H9 (cell line): ENCODE results near the gene PTPRC. TPM values are rescaled to one million over a fixed set of nuclear protein-coding genes. Genes with fewer than 3 reads are reported as not detected.

Experiments
- DNase-seq: peaks from one replicate; pipeline ENCODE4 v3.0.0-alpha.2; 2017
- H2AFZ ChIP-seq: one replicate; pipeline ENCODE4 v1.6.1; 2013; ENCODE audit warnings: mild to moderate bottlenecking, low read length, control low read depth, moderate library complexity
- H2AK5ac ChIP-seq: 2 replicates; pipeline ENCODE4 v1.6.1; 2013; ENCODE audit warnings: low read length, control low read depth, mixed read lengths; ENCODE audit not compliant: insufficient read length
- H2BK120ac ChIP-seq: one replicate; pipeline ENCODE4 v1.6.1; 2013; ENCODE audit warnings: low read depth, mild to moderate bottlenecking, low read length, control low read depth, inconsistent platforms; ENCODE audit not compliant: poor library complexity, severe bottlenecking
- H2BK12ac ChIP-seq: 2 replicates; pipeline ENCODE4 v1.6.1; 2013; ENCODE audit warnings: low read length, control low read depth, mixed read lengths, low read depth; ENCODE audit not compliant: insufficient read length
- H2BK15ac ChIP-seq: 2 replicates; pipeline ENCODE4 v1.6.1; 2013; ENCODE audit warnings: low read depth, low read length, control low read depth
- H2BK20ac ChIP-seq: one replicate; pipeline ENCODE4 v1.6.1; 2013; ENCODE audit warnings: low read depth, mild to moderate bottlenecking, low read length, control low read depth, inconsistent platforms; ENCODE audit not compliant: poor library complexity, severe bottlenecking
- H2BK5ac ChIP-seq: 2 replicates; pipeline ENCODE4 v1.6.1; 2013; ENCODE audit warnings: low read length, control low read depth, mixed read lengths; ENCODE audit not compliant: insufficient read length
- H3K14ac ChIP-seq: 2 replicates; pipeline ENCODE4 v1.6.1; 2013; ENCODE audit warnings: low read length, control low read depth; ENCODE audit not compliant: insufficient read depth
- H3K18ac ChIP-seq: 2 replicates; pipeline ENCODE4 v1.6.1; 2013; ENCODE audit warnings: low read depth, mild to moderate bottlenecking, mixed read lengths, low read length, control low read depth; ENCODE audit not compliant: insufficient read length
- H3K23ac ChIP-seq: 2 replicates; pipeline ENCODE4 v1.6.1; 2013; ENCODE audit warnings: low read length, control low read depth, mixed read lengths, low read depth; ENCODE audit not compliant: insufficient read length
- H3K23me2 ChIP-seq: 2 replicates; pipeline ENCODE4 v1.6.1; 2013; ENCODE audit warnings: low read depth, mild to moderate bottlenecking, mixed read lengths, low read length, control low read depth; ENCODE audit not compliant: insufficient read length, poor library complexity, severe bottlenecking
- H3K27ac ChIP-seq: 2 replicates; pipeline ENCODE4 v1.5.1; 2013; ENCODE audit warnings: low read length, control low read depth, mixed read lengths, low read depth; ENCODE audit not compliant: insufficient read length
- H3K27me3 ChIP-seq: 2 replicates; pipeline ENCODE4 v1.6.1; 2013; ENCODE audit warnings: low read length, control low read depth, inconsistent platforms; ENCODE audit not compliant: insufficient read depth
- H3K4ac ChIP-seq: 2 replicates; pipeline ENCODE4 v1.6.1; 2013; ENCODE audit warnings: low read depth, mild to moderate bottlenecking, control low read depth, inconsistent platforms, low read length, moderate library complexity
- H3K4me1 ChIP-seq: 2 replicates; pipeline ENCODE4 v1.6.1; 2013; ENCODE audit warnings: low read length, control low read depth, inconsistent platforms; ENCODE audit not compliant: insufficient read depth
- H3K4me2 ChIP-seq: 2 replicates; pipeline ENCODE4 v1.6.1; 2013; ENCODE audit warnings: low read length, control low read depth, mixed read lengths; ENCODE audit not compliant: insufficient read length, insufficient read depth
- H3K56ac ChIP-seq: 2 replicates; pipeline ENCODE4 v1.6.1; 2013; ENCODE audit warnings: low read depth, mild to moderate bottlenecking, mixed read lengths, low read length, control low read depth; ENCODE audit not compliant: insufficient read length
- H3K79me1 ChIP-seq: 2 replicates; pipeline ENCODE4 v1.6.1; 2013; ENCODE audit warnings: low read depth, mild to moderate bottlenecking, moderate library complexity, low read length, control low read depth, inconsistent platforms; ENCODE audit not compliant: insufficient read depth, poor library complexity, severe bottlenecking
- H3K79me2 ChIP-seq: 2 replicates; pipeline ENCODE4 v1.6.1; 2013; ENCODE audit warnings: low read length, control low read depth, inconsistent platforms; ENCODE audit not compliant: insufficient read depth
- H3K9ac ChIP-seq: 2 replicates; pipeline ENCODE4 v1.6.1; 2013; ENCODE audit warnings: low read length, control low read depth, mixed read lengths; ENCODE audit not compliant: insufficient read length; ENCODE audit errors: extremely low read depth
- H3K9me3 ChIP-seq: one replicate; pipeline ENCODE4 v1.6.1; 2013; ENCODE audit warnings: low read depth, low read length, inconsistent platforms; ENCODE audit not compliant: control insufficient read depth
- H3T11ph ChIP-seq: one replicate; pipeline ENCODE4 v1.6.1; 2013; ENCODE audit warnings: mild to moderate bottlenecking, low read length, control low read depth, inconsistent platforms
- H4K20me1 ChIP-seq: one replicate; pipeline ENCODE4 v1.6.1; 2013; ENCODE audit not compliant: control insufficient read depth, insufficient read length, insufficient read depth
- H4K5ac ChIP-seq: 2 replicates; pipeline ENCODE4 v1.6.1; 2013; ENCODE audit warnings: low read depth, mild to moderate bottlenecking, mixed read lengths, low read length, control low read depth; ENCODE audit not compliant: insufficient read length
- H4K8ac ChIP-seq: replicated peaks from 2 replicates; pipeline ENCODE4 v1.6.1; 2013; ENCODE audit warnings: low read length, control low read depth, mixed read lengths, low read depth; ENCODE audit not compliant: insufficient read length
- H4K91ac ChIP-seq: 2 replicates; pipeline ENCODE4 v1.6.1; 2013; ENCODE audit warnings: low read depth, mild to moderate bottlenecking, moderate library complexity, mixed read lengths, low read length, control low read depth; ENCODE audit not compliant: insufficient read length
- H3K27ac Mint-ChIP-seq, 3 experiments: 2 replicates in 2 of 3; 3 replicates in 1 of 3; pipeline ENCODE4 v1.8.0; 2020 to 2021; ENCODE audit warnings: mixed read lengths in 3 of 3, mild to moderate bottlenecking in 1 of 3, moderate library complexity in 1 of 3
- H3K27me3 Mint-ChIP-seq: 2 replicates; pipeline ENCODE4 v1.8.0; 2021; ENCODE audit warnings: low read depth, mild to moderate bottlenecking, moderate library complexity, mixed read lengths
- H3K36me3 Mint-ChIP-seq, 3 experiments: 2 replicates in 2 of 3; 3 replicates in 1 of 3; pipeline ENCODE4 v1.8.0; 2020 to 2021; ENCODE audit warnings: low read depth in 3 of 3, mixed read lengths in 3 of 3; ENCODE audit not compliant: insufficient read depth in 1 of 3
- H3K4me1 Mint-ChIP-seq, 2 experiments: 2 replicates each; pipeline ENCODE4 v1.8.0; 2020; ENCODE audit warnings: mixed read lengths in 2 of 2
- H3K4me3 Mint-ChIP-seq, 2 experiments: 2 replicates in 1 of 2; 3 replicates in 1 of 2; pipeline ENCODE4 v1.8.0; 2020 to 2021; ENCODE audit warnings: mild to moderate bottlenecking in 2 of 2, mixed read lengths in 2 of 2, moderate library complexity in 1 of 2
- H3K9me3 Mint-ChIP-seq, 2 experiments: 2 replicates in 1 of 2; 3 replicates in 1 of 2; pipeline ENCODE4 v1.8.0; 2020; ENCODE audit warnings: mild to moderate bottlenecking in 2 of 2, mixed read lengths in 2 of 2, moderate library complexity in 1 of 2
- CTCF ChIP-seq: fragments of 200-600 bp; sonication (generic); conservative IDR thresholded peaks from 3 replicates; pipeline ENCODE4 v1.8.0; 2021; ENCODE audit warnings: antibody characterized with exemption, mild to moderate bottlenecking
- WGBS: extraction: QIAGEN DNeasy Blood & Tissue Kit; methylation state at CpG from one replicate; pipeline ENCODE4 v1.1.7; 2013; ENCODE audit warnings: missing lambda C conversion rate, low lambda C conversion rate, mixed read lengths; ENCODE audit not compliant: insufficient read length; ENCODE audit errors: extremely low coverage; 5-methylcytosine and 5-hydroxymethylcytosine counted together
- total RNA-seq: library from RNA; stranded (reverse); gene quantifications from 2 replicates; pipeline ENCODE4 v1.2.1, GENCODE V29; 2021

The PTPRC gene
- total RNA-seq, 1 experiment from 2014 or later, result not detected

- H2BK12ac ChIP-seq, result no peak overlapping the region
- no peak overlapping the region for H2AK5ac ChIP-seq
- Mint-ChIP-seq H3K27ac (no peak overlapping the region), H3K27me3 (no peaks in the 10 kb centered on the region), H3K4me3 (no peak overlapping the region), H3K36me3 (peaks cover 0 to 4% (median 2%) of the 10 kb centered on the region in 3 experiments; a peak in 5 of 7 replicates), H3K4me1 (no peaks in the 10 kb centered on the region), H3K9me3 (peaks cover 0 to 2% of the 10 kb centered on the region in 2 experiments; a peak in 3 of 5 replicates)
- no peak overlapping the region for H4K91ac ChIP-seq
- no peak overlapping the region for H3K4me2 ChIP-seq
- H4K5ac ChIP-seq, result no peak overlapping the region
- H3K4me1 ChIP-seq, result no peaks in the 10 kb centered on the region; the same call in 1 of the 2 replicates
- no peaks in the 10 kb centered on the region for H3K23me2 ChIP-seq
- no peak overlapping the region for H2BK20ac ChIP-seq
- no peak for TF ChIP-seq CTCF
- H4K8ac ChIP-seq, result no peak overlapping the region
- no peak overlapping the region for H3K14ac ChIP-seq
- no peak overlapping the region for H3K4ac ChIP-seq
- H3K9me3 ChIP-seq, result no peaks in the 10 kb centered on the region
- H2BK15ac ChIP-seq, result no peak overlapping the region
- H3K27ac ChIP-seq, result no peak overlapping the region
- no peaks in the 10 kb centered on the region for H4K20me1 ChIP-seq
- H3K9ac ChIP-seq, result no peak overlapping the region
- no peak overlapping the region for H3K56ac ChIP-seq
- no peak overlapping the region for H3K18ac ChIP-seq
- H2AFZ ChIP-seq, result no peak overlapping the region
- no peak overlapping the region for H3K23ac ChIP-seq
- no peak overlapping the region for H2BK5ac ChIP-seq
- H2BK120ac ChIP-seq, result no peak overlapping the region
- H3K79me2 ChIP-seq, result no peaks in the 10 kb centered on the region
- no peak for DNase-seq
- no CpG with 5 or more reads among the region's 1 CpG for WGBS
- H3K27me3 ChIP-seq, result no peaks in the 10 kb centered on the region
- no peaks in the 10 kb centered on the region for H3K79me1 ChIP-seq
- no peak overlapping the region for H3T11ph ChIP-seq
These were observed 73.0 kb downstream of the PTPRC start for GRCh38 chr1:198711837-198712236.
